ENCODE results near the gene RGS10.

DNA sequence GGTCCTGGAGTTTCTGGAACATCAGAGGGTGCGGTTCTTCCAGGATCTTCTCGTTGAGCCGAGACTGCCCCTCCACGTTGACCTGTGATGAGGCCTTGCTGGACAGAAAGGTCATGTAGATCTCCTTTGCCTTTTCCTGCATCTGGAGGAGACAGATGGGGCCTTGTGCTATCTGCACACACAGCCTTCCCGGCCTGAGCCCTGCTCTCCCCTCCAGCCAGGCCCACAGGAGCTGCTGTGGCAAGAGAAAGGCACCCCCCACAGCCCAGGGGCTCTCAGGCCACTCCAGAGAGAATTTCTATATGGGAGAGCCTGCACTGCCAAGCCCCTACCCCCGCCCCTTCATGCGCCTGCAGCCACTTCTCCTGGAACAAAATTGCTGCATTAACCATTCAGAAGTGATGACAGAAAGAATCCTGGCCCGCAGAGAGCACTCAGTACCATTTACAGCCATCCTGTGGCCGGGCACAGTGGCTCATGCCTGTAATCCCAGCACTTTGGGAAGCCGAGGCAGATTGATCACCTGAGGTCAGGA is 26.9 kb downstream of the RGS10 start:
- TF ChIP-seq BRCA1 (IDR thresholded peaks at IDR 0.05) (no peak), BRCA1 (CRISPR knock-in tag; IDR thresholded peaks at IDR 0.05) (no peak), PURB (CRISPR knock-in tag; IDR thresholded peaks at IDR 0.05; ENCODE audit: low read depth) (no peak), L3MBTL2 (IDR thresholded peaks at IDR 0.05) (no peak)
- TF ChIP-seq, protein P1, sequence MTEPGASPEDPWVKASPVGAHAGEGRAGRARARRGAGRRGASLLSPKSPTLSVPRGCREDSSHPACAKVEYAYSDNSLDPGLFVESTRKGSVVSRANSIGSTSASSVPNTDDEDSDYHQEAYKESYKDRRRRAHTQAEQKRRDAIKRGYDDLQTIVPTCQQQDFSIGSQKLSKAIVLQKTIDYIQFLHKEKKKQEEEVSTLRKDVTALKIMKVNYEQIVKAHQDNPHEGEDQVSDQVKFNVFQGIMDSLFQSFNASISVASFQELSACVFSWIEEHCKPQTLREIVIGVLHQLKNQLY (CRISPR knock-in tag; conservative IDR thresholded peaks at IDR 0.05) = no peak
